Peyer's patch (tissue), 4 donors: ENCODE data around the gene LAMP5.

Source experiments
- CTCF ChIP-seq, 6 experiments: fragments of 450-650 bp in 4 of 6; fragments of 200-600 bp in 2 of 6; sonication (generic) in 1 of 6; IDR thresholded peaks; one replicate each; pipeline ENCODE4 v1.5.1; 2017 to 2019; ENCODE audit warnings: antibody characterized with exemption in 6 of 6, mild to moderate bottlenecking in 3 of 6, moderate library complexity in 1 of 6
- POLR2A ChIP-seq, 2 donors: fragments of 450-650 bp; IDR thresholded peaks; one replicate each; pipeline ENCODE4 v1.5.1; 2017; ENCODE audit warnings: antibody characterized with exemption in 2 of 2, mild to moderate bottlenecking in 2 of 2, moderate library complexity in 2 of 2

DNA sequence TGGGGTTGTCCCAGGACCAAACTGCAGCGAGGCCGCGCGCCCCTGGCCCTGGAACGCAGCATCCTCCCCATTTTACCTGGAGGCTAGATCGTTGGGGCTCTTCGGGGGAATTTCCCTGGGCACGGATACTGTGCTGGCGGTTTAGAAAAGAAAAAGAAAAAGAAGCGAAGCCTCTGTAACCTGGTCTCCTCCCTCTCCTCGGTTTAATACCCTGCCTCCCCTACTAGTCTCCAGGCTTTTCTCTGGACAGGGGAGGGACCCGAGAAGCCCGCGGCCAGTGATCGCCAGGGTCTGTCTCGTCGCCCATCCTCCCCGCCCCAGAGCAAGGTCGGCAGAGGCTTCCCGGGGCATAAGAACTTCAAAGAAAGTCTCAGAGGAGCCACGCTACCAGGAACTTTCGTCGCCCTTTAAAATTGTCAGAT lies 6.1 kb upstream of the LAMP5 start:
- TF ChIP-seq CTCF (IDR thresholded peaks at IDR 0.05): no peak
- no peak for TF ChIP-seq POLR2A (IDR thresholded peaks at IDR 0.05)
